GM21786 (cell line): ENCODE measurements around the gene PRKCZ.

Experiments
- ATAC-seq: cut with Tn5 transposase; IDR thresholded peaks from one replicate; pipeline ENCODE4 v1.9.1; 2021; ENCODE audit not compliant: unreplicated experiment

Gene PRKCZ

GRCh38 chr1:2174348-2175054, 124.3 kb downstream of the PRKCZ start:
- ATAC-seq = no peak

- no peak for ATAC-seq
Measured at GRCh38 chr1:2175055-2175414, 124.8 kb downstream of the PRKCZ start.

- no peak for ATAC-seq
Measured at GRCh38 chr1:2175681-2176454, 125.7 kb downstream of the PRKCZ start.

DNA sequence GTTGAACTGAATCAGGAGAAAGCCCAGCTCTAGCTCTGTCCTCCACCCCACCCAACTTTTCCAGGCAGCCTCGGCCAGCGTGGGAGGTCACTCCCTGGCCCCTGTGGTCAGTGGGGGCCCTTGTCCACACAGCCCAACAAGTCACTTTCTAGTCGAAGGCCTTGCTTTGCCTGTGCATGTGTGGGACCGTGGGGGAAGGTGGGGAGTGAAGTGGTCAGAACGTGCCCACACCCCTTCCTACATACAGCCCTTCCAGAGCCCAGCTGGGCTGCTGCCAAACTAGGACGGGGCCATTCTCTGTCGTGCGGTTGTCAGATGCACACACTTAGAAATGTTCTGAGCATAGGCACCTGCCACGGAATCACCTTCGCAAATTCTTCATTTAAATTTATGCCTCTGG, 126.4 kb downstream of the PRKCZ start:
- ATAC-seq = no peak

DNA sequence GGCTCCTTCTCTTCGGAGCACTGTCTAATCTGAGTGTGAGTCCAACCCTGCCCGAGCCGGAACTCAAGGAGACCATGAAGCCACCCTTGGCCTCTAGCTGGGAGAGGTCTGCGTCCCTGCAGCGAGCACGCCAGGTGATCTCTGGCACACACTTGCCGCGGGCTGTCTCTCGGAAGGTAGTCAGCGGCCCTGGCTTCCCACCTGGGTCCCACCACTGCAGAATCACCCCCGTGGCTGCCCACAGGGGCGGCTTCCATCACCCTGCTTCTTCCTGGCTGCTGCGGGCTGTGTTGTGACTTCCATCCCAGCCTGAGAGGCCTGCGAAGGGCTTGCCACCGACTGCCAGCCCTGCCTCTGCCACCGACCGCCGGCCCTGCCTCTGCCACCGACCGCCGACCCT, 127.3 kb downstream of the PRKCZ start:
- no peak for ATAC-seq

- ATAC-seq = no peak
Measured at GRCh38 chr1:2177946-2178538, 127.8 kb downstream of the PRKCZ start.

DNA sequence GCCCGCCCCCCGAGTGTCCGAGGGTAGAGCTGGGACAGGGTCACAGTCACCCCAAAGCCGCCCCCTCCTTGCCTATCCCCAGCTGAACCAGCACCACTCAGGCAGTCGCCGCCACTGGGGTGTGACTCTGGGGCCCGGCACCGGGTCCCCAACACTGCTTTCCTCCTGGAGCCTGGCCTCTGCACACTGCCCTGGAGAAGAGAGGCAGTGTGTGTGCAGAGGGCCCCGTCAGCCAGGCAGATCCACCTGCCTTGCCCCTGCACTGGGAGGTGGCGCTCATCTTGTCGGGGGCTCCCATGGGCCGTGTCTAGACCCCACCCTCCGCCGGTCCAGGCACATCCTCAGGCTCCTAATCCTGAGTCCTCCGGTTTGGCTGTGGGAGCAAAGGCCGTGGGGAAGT, 128.7 kb downstream of the PRKCZ start:
- no peak for ATAC-seq

DNA sequence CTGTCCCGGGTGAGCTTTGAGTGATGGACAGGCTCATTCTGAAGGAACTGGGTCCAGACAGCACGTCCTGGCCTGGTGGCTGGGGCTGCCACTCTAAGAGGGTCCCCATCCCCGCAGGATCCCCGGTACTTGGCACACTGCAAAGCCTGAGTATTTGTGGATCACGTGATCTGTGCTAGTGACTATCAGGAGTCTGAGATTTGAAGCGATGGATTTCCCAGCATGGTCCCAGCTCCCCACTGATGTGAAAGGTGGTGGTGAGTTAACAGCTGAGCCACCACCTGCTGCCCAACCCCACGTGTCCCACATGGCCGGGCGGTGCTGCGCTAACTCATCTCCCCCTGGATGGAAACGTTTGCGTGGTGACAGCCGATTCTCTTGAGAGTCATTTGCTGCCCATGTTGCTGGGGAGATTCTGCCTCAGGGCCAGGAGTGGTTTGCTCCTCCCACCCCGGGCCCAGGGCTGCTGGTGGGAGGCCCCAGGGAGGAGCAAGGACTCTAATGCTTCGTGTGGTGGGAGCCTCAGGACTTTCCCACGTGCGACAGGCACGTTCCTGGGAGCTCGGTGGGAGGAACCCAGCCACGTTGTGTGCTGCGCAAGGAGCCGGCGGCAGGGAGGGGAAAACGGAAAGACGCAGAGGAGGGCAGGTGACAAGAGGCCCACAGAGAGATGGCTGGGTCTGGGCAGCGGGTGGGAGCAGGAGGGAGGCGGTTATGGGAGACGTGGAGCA, 129.2 kb downstream of the PRKCZ start:
- no peak for ATAC-seq

GRCh38 chr1:2180297-2181245, 130.4 kb downstream of the PRKCZ start:
- ATAC-seq = no peak

DNA sequence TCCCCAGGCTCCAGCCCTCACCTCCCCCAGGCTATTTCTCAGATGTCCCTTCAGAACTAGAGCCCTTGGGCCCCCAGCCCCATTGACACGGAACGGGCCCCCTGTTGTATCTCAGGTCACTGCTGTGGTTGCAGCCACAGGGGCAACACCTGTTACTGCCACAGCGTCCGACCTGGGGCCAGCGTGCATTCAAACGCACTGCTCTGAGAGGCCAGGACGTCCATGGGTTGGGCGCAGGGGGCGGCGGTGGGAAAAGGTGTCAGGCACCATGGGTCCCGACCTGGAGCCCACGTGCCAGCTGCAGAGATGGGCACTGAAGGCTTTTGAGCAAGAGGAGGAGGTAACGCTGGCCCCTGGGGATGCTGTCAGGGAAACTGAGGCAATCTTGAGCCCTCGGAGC, 131.1 kb downstream of the PRKCZ start:
- no peak for ATAC-seq

GRCh38 chr1:2181752-2182151, 131.5 kb downstream of the PRKCZ start:
- ATAC-seq = no peak

GRCh38 chr1:2182376-2182775, 132.2 kb downstream of the PRKCZ start:
- no peak for ATAC-seq

- no peak for ATAC-seq
Measured at GRCh38 chr1:2183937-2184334, 133.7 kb downstream of the PRKCZ start.

DNA sequence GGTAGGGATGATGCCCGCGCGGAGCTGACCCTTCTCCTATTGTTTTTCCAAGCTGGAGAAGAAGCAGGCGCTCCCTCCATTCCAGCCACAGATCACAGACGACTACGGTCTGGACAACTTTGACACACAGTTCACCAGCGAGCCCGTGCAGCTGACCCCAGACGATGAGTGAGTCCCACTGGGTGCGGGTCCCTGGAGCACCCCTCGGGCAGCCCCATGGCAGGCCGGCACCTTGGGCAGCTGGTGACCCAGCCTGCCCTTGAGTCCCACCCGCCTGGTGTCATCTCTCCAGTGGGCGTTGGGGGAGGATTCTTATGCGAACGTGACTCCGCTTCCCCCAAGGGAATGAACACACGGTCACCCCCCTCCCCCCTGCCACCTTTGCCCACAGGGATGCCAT, 134.3 kb downstream of the PRKCZ start:
- ATAC-seq = no peak

DNA sequence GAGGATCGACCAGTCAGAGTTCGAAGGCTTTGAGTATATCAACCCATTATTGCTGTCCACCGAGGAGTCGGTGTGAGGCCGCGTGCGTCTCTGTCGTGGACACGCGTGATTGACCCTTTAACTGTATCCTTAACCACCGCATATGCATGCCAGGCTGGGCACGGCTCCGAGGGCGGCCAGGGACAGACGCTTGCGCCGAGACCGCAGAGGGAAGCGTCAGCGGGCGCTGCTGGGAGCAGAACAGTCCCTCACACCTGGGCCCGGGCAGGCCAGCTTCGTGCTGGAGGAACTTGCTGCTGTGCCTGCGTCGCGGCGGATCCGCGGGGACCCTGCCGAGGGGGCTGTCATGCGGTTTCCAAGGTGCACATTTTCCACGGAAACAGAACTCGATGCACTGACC, 134.7 kb downstream of the PRKCZ start:
- ATAC-seq = no peak

DNA sequence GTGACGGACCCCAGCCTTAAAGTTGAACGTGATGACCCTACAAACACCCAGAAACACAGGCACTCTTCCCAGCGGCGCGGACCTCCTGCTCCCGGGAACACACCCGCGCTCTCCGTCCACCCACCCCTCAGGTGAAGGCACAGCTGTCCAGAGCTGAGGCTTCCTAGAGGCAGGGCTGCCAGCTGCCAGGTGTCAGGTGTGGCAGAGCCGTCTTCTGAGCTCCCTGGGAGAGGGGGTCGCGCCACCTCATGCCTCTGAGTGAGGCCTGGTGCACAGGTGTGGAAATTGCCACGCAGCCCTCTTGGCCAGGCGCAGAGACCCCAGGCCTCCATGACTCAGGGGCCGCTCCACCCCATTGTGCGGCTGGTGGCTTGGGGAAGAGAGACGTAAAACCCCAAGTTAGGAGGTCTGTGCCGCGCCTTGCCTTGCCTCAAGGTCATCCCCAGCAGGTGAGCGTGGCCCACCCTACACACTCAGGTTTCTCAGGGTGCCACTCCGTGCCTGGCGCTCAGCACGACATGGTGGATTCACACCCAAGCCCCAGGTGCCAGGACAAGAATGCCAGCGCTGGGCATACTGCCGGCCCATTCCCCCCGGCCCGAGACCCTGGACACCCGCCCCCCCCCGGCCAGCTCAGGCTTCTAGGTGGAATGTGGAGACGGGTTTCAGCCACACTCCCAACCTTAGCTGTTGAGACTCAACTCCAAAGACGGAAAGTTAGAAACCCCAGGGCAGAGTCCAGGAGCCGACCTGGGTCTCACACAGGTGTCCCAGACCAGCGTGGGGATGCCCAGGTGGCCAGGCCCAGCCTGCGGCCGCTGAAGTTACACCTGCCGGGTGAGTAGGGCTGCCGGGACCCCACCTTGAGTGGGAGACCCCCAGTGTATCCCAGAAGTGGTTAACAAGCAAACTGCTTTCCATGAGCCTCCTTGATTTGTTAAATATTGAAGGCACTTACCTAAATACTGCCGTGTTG, 136.0 kb downstream of the PRKCZ start:
- ATAC-seq = no peak

DNA sequence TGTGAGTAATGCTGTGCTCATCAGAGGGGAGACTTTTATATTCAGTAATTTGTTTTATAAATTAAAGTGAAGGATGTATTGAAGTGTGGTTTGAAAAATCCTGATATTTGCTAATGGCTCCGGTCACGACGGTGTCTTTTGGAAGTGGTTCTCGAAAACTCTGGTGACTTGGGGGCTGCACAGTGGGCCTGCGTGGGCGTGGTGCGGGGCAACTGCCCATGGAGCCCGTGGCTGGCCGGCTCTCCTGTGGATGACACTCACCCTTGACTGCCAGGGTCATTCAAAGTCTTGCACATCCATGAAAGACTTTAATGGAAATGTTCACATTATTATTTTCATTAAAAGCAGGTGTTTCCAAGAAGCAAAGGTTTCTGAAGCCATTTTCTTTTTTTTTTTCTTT, 136.7 kb downstream of the PRKCZ start:
- ATAC-seq = no peak

DNA sequence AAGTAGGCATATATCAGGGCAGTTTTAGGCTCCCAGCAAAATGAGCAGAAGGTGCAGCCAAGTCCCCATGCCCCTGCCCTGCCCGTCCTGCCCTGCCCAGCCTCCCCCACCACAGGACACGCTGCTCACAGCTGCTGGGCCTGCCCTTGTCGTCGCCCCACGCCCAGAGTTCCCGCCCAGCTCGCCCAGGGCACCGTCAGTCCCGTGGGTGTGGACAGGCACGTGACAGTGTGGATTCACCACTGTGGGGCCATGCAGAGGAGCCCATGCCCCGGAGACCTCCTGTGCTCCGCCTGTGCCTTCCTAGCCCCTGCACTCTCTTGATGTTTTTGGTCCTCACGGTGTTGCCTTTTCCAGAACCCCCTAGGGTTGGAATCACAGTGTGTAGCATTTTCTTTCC, 137.4 kb downstream of the PRKCZ start:
- ATAC-seq = no peak

DNA sequence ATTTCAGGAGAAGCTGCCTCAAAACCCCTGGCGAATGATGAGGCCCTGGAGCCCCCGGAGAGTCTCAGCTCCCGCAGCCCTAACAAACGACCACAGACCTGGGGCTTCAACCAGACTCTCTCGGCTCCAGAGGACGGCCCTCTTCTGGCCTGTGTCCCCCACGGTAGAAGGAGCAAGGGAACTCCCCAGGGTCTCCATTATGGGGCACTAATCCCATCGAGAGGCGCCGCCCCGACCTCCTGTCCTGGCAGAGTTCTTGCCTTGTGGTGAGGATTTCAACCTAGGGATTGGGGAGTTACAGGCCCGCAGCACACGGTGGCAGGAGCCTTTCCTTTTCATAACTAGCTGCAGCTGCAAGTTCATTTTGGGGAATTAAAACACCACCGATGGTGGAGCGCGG, 138.1 kb downstream of the PRKCZ start:
- ATAC-seq = no peak
